Esophagus squamous epithelium (tissue), 4 donors: ENCODE data around the gene MAIP1.

Experiments
- POLR2A ChIP-seq, 4 donors: fragments of 450-650 bp; IDR thresholded peaks; one replicate each; pipeline ENCODE4 v1.6.1; 2017; ENCODE audit warnings: antibody characterized with exemption in 4 of 4, mild to moderate bottlenecking in 4 of 4, moderate library complexity in 3 of 4
- TF ChIP-seq, protein P1 (sequence below), 6 experiments: fragments of 450-650 bp in 4 of 6; fragments of 200-600 bp in 2 of 6; sonication (generic) in 2 of 6; IDR thresholded peaks; one replicate each; pipeline ENCODE4 v1.5.1; 2016 to 2019; ENCODE audit warnings: antibody characterized with exemption in 6 of 6, mild to moderate bottlenecking in 4 of 6, moderate library complexity in 4 of 6

DNA sequence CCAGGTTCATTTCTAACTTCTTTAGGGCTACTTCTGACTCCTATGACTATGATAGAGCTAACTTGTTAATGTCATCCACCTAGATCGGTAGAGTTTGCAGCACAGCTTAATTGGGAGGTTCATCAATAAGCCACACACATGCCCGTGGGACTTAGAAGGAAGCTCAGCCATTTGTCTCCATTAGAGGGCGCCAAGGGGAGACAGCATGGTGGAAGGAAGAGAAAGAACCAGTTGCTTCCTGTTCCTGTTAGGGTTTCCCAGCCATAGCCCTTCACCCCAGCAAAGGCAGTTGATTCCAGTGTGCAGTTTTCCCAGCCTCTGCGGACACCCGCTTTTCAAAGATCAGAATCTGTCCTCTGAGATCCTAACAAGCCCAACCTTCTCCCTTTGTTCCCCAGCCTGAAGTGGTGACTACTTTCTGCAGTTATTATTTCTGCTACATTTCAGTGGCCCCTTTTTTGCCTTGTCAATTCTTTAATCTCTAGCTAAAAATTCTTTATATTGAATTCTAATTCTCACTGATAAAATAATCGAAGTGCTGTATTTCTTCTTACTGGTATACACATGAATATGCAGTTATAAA is 30.3 kb downstream of the MAIP1 start:
- no peak for TF ChIP-seq POLR2A (IDR thresholded peaks at IDR 0.05)
- TF ChIP-seq, protein P1, sequence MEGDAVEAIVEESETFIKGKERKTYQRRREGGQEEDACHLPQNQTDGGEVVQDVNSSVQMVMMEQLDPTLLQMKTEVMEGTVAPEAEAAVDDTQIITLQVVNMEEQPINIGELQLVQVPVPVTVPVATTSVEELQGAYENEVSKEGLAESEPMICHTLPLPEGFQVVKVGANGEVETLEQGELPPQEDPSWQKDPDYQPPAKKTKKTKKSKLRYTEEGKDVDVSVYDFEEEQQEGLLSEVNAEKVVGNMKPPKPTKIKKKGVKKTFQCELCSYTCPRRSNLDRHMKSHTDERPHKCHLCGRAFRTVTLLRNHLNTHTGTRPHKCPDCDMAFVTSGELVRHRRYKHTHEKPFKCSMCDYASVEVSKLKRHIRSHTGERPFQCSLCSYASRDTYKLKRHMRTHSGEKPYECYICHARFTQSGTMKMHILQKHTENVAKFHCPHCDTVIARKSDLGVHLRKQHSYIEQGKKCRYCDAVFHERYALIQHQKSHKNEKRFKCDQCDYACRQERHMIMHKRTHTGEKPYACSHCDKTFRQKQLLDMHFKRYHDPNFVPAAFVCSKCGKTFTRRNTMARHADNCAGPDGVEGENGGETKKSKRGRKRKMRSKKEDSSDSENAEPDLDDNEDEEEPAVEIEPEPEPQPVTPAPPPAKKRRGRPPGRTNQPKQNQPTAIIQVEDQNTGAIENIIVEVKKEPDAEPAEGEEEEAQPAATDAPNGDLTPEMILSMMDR (IDR thresholded peaks at IDR 0.05): peak in 5 of 6 experiments; percentile 43 to 76 (median 52)
